HG03039 (cell line): ENCODE data around the gene EYA2.

ENCODE experiments used
- ATAC-seq: cut with Tn5 transposase; IDR thresholded peaks from one replicate; pipeline ENCODE4 v1.9.1; 2021; ENCODE audit warnings: mild to moderate bottlenecking, moderate library complexity; ENCODE audit not compliant: unreplicated experiment

Gene EYA2

GRCh38 chr20:47237715-47238114 lies 343.1 kb downstream of the EYA2 start:
- ATAC-seq = no peak
